NCI-H1694 treated with DMSO at 0.1 percent for 48 hours (cell line): ENCODE data around the gene SCN4A.
A peak's percentile ranks its signal among the peaks of the same experiment; 100 is the strongest.

Source experiments
- DNase-seq: peaks from one replicate; lab custom pipeline; 2025; lab: John Stamatoyannopoulos, UW

The SCN4A gene

GRCh38 chr17:64001763-64002529, 29.2 kb upstream of the SCN4A start:
- DNase-seq = no peak

- no peak for DNase-seq
Measured at GRCh38 chr17:64001091-64001579, 28.4 kb upstream of the SCN4A start.

GRCh38 chr17:63999680-64000531, 27.2 kb upstream of the SCN4A start:
- DNase-seq = no peak

GRCh38 chr17:63998721-63999679, 26.3 kb upstream of the SCN4A start:
- no peak for DNase-seq

- DNase-seq = peak; percentile 49
Measured at GRCh38 chr17:63998050-63998720, 25.5 kb upstream of the SCN4A start, which contains the start of gene PRR29. Gene PRR29, plus strand, starts transcription at chr17:63998351. Its CDS starts 14 bp downstream, at chr17:63998365.

- no peak for DNase-seq
Measured at GRCh38 chr17:63997341-63998048, 24.8 kb upstream of the SCN4A start.

GRCh38 chr17:63996430-63997182, 23.9 kb upstream of the SCN4A start:
- no peak for DNase-seq

GRCh38 chr17:63995626-63996025, 22.9 kb upstream of the SCN4A start:
- DNase-seq = no peak

GRCh38 chr17:63993368-63993985, 20.8 kb upstream of the SCN4A start:
- no peak for DNase-seq

- no peak for DNase-seq
Measured at GRCh38 chr17:63991611-63992010, 18.9 kb upstream of the SCN4A start.

GRCh38 chr17:63989622-63990345, 17.1 kb upstream of the SCN4A start:
- no peak for DNase-seq

- no peak for DNase-seq
Measured at GRCh38 chr17:63988741-63989621, 16.3 kb upstream of the SCN4A start.

GRCh38 chr17:63988127-63988478, 15.4 kb upstream of the SCN4A start:
- DNase-seq = no peak

- DNase-seq = no peak
Measured at GRCh38 chr17:63987221-63988126, 14.8 kb upstream of the SCN4A start.

GRCh38 chr17:63986821-63987220, 14.1 kb upstream of the SCN4A start:
- no peak for DNase-seq

GRCh38 chr17:63985387-63986140, 12.8 kb upstream of the SCN4A start:
- no peak for DNase-seq
